ENCODE data around the gene CFD.

- TF ChIP-seq POLR2A (IDR thresholded peaks at IDR 0.05; ENCODE audit: low read depth, low read length) (no peak), TAF1 (IDR thresholded peaks at IDR 0.05; ENCODE audit: borderline replicate concordance, low read depth, low read length) (no peak)
These were observed 39.2 kb downstream of the CFD start for GRCh38 chr19:898663-899062.
